HG02981 (cell line): ENCODE measurements around the gene TAAR9.

Experiments used
- ATAC-seq: cut with Tn5 transposase; IDR thresholded peaks from one replicate; pipeline ENCODE4 v1.9.1; 2021; ENCODE audit warnings: mild to moderate bottlenecking, moderate library complexity; ENCODE audit not compliant: unreplicated experiment

TAAR9 gene

DNA sequence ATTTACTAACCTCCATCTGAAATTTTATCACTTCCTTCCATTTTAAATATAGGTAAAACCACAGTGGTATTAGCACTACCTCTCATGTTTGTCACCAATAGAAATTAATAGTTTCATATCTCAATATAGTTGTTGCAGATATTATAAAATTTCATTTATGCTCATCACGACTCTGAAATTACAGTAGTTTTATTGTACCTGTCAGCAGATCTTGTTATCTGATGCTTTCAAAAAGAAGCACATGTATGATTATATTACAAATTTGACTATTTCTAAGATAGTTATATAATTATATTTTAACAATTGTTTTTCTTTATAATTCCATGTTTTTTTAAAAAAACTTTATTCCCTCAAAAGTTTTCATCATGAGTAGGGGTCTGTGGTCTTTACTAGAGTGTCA lies 46.6 kb downstream of the TAAR9 start:
- no peak for ATAC-seq

DNA sequence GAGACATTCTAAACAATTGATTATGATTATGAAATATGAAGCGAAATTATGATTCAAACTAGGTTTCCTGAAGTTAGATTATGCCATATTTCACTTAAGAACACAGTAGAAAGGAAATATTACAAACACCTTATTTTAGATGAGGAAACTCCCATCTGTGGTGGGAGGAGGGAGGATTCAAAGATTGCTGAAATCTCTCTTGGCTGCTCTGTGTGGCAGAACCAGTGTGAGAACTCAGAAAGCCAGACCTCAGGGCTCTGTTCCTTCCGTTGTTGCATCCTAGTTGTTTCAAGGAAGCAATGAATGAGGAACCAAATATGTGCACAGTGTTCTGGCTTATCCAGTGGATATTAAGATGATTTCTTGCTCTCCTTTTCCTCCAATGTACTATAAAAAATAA lies 49.3 kb downstream of the TAAR9 start:
- no peak for ATAC-seq
